Islet of Langerhans (tissue), 1 donor: ENCODE results near the gene TMEM171.

ENCODE experiments used
- FAIRE-seq: peaks from one replicate; lab custom pipeline; 2011; peaks lifted over from hg19 to GRCh38; lab: Jason Lieb, UNC

TMEM171 gene

DNA sequence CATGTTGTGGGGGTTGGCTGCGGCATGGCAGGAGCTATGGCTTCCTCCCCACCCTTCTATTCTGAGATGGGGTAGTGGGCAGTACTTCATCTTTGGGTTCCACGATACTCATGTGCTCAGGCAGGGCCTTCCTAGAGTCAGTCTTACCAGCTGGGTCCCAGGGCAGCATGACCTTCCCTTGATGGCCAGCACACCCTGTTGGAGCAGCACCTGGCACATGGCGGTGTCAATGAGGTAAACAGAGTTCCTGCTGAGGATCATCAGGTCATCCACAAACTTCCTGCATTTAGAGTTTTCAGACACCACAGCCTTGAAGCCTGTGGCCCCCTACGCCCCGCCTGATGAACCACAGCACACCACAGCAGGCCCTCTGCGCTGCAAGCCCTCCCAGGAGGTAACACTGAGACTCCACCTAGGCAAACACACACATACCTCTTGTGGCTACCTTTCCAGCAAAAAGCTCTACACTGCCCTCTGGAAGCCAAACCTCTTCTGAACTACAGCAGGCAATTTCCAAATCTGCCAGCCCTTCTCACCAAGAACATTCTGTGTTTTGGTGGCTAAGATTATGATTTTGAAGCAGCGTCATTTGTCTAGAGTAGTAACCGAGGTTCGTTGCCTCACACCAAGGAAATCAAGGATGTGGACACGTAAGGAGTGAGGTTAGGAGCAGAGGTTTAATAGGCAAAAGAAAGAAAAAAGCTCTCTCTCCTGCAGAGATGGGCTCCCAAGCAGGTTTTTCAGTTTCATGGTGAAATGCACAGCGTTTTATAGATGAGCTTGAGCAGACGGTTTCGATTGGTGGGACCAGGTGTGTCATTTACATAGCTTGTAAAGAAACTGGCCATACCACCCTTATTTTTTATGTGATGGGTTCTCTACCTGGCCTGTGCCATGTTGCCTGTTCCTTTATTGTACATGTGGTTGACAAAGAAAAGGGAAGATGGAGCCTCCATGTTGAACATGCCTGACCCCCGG, 32.3 kb downstream of the TMEM171 start:
- no peak for FAIRE-seq

DNA sequence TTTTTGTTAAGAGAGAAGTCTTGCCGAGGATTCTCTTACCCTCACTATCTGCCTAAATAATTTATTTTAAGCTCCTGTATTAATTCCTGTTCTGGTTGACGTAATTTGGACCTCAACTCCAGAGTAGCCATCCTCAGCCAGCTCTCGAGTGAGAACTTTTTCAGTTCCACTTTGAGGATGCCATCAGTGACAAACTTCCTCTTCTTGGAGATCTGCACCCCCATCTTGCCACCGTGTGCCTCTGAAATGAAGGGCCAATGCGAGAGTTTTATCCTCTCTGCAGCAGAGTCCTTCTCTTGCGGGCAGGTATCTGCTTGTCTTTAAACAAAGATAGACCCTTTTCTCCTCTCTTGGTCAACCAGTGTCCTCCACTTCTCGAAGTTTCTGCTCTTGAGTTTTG, 33.1 kb downstream of the TMEM171 start:
- FAIRE-seq: no peak

DNA sequence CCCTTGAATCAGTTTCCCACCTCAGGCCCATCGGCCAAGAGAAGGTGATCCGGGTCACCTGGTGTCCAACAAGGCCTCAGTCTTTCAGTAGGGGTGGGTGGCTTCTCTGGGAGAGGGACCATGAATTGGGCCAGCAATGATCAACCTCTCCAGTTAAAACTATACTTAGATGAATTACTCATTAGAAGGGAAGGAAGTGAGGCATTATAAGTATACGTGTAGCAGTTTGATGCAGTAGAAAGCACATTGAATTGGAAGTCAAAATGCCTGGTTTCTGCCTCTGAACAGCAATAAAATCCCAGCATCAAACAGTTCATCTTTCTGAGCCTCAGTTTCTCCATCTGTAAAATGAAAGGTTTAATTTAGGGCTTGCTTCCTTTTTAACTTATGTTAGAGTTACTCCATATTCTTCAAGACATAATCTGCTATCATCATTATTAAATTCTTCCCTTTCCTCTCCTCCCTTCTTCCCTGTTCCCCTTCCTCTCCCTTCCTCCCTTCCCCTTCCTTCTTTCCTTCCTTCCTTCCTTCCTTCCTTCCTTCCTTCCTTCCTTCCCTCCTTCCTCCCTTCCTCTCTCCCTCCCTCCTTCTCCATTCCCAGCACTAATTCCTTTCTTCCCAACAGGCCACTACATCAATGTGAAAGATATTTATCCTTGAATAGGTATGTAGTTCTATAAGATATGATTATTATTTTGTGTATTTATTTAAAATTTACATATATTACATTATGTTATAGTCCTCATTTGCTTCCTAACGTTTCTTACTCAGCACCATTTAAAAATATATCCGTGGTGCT, 34.0 kb downstream of the TMEM171 start:
- FAIRE-seq: no peak

DNA sequence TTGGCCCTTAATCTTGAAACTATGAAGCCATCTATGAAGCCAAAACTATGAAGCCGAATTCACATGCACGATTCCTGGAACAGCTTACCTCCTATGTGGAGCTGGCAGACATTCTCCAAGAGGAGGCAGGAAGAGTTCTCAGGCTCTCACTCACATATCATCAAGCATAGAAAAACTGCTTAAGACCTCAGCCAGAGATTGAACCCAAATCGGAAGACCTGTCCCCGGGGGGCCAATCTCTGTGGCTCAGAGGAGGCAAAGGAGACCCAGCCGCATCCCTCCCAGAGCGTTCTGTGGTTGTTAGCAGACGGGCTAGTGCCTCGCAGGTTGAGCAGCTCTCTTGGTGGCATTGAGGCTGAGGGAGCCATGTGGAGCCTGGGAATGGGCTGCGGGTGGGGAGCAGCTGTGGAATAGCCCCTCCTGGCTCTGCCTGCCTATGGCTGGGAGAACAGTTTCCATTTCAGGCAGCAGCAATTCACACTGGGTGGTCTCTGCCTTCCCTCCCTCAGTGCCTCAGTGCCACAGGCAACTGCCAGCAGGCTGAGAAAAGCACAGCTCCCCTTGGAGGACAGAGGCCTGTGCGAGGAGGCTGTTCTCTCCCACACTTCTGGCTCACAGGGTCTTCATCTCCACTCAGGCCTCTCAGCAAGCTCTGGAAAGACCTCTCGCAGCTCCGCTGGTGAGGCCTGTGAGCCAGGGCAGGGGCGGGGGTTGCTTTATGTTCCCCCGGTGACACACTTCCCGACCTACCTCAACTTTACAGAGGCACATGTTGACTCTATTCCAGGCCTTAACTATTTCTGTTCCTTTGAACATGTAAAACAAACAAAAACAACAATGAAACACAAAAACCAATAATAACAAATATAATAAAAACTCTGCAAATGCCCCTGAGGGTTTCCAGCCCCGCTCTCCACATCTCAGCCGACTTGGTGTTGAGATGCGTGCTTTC, 35.2 kb downstream of the TMEM171 start:
- FAIRE-seq: no peak

DNA sequence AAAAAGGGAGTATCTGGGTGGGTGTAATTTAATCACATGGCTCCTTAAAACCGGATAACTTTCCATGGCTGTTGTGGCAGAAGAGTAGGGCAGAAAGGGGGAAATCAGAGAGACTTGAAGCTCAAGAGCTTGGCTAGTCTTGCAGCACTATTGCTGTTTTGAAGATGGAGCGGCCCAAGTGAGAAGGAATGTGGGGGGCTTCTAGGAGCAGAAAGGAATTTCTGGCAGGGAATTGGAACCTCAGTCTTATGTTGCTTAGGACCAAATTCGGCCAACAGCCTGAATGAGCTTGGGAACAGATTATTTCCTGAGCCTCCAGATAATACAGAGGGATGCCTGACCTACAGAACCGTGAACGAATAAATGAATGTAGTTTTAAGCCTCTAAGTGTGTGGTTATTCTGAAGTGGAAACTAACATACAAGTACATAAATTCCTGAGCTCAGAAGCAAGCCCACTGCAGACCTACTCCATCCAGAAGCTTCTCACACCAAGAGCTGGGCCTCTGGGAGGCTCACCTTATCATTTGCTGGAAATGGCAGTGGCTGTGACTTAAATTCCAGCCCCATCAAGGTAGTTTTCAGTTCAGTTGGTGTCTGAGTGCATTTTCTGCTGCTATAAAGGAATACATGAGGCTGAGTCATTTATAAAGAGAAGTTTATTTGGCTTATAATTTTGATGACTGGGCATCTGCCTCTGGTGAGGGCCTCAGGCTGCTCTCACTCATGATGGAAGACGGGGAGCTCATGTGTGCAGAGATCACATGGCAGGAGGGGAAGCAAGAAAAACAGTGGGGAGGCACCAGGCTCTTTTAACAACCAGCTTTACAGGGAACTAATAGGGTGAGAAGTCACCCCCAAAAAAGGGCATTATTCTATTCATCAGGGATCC, 37.3 kb downstream of the TMEM171 start:
- peak; percentile 81 for FAIRE-seq

DNA sequence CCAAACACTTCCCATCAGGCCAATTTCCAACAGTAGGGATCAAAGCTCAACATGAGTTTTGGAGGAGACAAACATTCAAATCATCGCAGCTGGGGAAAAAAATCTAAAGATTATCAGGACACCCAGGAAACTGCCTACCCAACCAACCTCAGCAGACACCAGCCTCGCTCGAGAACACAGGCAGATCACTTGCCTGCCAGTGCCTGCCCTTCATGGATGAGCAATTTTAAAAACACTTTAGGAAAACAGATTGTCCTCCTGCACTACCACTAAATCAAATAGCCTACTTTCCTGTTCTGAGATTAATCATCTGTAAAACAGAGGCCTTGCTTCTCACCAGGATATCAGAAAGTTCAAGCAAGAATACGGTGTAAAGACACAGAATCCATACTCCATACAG, 37.9 kb downstream of the TMEM171 start:
- peak; percentile 95 for FAIRE-seq

DNA sequence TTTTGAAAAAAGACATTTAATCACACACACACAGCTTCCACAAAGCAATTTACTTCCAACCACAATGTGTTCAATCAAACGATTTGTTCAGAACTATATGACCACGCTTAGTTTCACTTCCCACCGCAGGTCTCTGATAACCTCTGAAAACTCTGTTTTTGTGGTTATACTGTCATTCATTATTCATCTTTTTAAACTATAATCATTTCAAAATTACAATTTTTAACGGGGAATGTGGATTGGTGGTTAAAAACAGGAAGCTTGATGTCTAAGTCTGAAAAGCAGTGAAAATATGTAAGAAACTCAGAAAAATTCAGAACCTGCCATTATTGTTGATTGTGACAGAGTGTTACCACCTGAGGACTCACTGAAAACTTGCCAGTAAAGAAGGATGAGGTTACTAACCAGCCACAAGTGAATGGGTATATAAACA, 39.9 kb downstream of the TMEM171 start:
- no peak for FAIRE-seq

DNA sequence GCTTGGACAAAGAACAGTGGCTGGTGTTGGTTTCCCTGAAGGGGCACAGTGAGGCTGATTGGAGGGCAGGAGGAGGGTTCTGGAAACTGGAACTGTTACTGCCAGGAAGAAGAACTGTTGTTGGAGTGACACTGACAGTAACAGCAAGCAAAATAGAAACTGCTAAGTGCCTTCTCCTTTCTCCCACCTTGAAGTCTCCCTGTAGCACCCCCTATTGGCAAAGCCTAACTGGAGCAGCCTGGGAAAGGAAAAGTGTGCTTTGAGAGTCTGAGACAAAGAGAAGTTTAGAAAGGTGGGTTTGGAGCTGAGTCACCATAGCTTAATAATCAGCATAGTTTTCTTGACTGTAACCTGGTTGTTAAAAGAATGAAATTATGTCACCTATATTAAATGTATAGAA, 50.1 kb downstream of the TMEM171 start:
- FAIRE-seq: no peak

DNA sequence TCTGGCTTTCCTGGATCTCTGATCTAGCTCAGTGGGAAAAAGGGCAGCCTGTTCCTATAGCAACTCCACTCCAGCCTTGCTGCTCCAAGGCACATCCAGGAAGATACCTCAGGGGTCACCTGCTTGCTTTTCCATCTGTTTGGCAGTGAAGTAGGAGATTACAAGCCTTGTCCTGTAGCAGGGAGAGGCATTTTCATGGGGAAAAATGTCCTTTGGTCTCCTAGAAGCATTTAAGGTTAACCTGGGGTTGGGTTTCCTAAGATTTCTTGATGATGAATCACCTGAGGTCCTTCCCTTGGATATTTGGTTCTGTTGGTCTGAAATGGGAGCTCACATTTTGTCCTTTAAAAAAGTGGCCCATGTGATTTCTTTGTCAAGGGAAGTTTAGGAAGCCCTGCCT, 51.1 kb downstream of the TMEM171 start:
- FAIRE-seq: no peak

DNA sequence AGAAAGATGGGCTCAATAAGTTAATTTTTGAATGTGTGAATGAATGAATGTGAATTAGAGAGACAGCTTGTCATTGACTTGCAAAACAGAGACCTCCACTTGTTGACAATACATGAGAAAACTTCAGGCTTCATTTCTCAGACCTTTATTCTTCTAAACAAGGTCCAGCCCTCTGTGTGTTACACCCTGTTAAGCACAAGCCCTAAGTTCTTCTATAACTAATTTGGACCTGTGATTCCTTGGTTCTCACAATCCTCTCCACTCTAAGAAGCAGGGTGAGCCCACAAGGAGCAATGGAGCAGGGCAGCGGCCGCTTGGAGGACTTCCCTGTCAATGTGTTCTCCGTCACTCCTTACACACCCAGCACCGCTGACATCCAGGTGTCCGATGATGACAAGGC, 52.6 kb downstream of the TMEM171 start, which contains the start of gene TMEM174:
Gene TMEM174 (plus strand): TSS at position 243 of the 400 bp plus-strand sequence. CDS start 51 bp downstream, at position 294.
- FAIRE-seq: no peak

DNA sequence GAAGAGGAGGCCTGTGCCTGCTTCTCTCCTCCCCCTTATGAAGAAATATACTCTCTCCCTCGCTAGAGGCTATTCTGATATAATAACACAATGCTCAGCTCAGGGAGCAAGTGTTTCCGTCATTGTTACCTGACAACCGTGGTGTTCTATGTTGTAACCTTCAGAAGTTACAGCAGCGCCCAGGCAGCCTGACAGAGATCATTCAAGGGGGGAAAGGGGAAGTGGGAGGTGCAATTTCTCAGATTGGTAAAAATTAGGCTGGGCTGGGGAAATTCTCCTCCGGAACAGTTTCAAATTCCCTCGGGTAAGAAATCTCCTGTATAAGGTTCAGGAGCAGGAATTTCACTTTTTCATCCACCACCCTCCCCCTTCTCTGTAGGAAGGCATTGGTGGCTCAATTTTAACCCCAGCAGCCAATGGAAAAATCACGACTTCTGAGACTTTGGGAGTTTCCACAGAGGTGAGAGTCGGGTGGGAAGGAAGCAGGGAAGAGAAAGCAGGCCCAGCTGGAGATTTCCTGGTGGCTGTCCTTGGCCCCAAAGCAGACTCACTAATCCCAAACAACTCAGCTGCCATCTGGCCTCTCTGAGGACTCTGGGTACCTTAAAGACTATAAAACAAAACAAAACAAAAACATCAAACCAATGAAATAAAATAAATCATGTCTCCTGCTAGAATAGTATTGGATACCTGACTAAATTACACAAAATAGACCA, 53.9 kb downstream of the TMEM171 start:
- no peak for FAIRE-seq

DNA sequence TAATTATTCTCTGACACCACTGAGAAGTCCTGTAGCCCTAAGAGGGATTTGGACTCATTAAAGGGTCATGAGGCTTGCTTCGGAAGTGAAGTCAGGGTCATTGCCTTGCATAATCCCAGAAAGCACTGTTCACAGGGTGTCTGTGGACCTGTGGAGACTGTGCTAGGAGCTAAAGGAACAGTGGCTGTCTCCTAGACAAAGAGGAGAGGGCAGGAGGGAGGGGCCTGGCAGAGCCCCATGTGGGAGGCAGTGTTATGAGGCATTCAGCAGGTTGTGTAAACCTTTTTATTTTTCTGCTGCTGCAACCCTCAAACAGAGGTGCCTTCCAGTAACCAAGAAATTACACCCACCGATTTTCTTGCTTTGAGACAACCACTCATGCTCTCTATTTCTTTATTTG, 55.9 kb downstream of the TMEM171 start:
- FAIRE-seq: no peak

DNA sequence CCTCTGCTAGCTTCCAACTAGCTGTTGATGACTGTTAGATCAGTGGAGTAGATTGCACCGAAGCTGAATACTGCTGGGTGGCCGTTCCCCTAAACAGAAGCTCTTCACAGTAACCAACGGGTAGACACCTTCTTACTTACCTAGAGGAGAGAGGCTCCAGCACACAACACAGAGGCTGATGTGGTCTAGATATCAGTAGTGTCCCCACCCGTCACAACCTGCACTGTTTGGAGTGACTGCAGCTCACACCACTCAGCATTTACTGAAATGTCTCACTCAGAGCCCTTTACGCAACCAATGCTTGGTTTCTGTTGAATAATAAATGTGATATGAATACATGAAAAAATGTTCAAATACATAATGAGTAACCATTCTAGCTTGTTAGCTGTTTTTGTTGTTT, 57.9 kb downstream of the TMEM171 start:
- FAIRE-seq: no peak

DNA sequence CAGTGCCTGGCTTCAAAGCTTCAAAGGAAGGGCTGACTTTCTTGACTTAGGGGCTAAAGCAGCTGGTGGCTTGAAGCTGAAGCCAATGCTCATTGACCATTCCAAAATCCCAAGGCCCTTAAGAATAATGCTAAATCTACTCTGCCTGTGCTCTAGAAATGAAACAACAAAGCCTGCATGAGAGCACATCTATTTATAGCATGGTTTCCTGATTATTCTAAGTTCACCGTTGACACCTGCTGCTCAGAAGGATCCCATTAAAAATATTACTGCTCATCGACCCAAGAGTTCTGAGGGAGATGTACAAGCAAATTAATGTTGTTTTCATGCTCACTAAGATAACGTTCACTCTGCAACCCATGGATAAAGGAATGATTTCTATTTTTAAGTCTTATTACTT, 59.4 kb downstream of the TMEM171 start:
- FAIRE-seq: peak; percentile 38

DNA sequence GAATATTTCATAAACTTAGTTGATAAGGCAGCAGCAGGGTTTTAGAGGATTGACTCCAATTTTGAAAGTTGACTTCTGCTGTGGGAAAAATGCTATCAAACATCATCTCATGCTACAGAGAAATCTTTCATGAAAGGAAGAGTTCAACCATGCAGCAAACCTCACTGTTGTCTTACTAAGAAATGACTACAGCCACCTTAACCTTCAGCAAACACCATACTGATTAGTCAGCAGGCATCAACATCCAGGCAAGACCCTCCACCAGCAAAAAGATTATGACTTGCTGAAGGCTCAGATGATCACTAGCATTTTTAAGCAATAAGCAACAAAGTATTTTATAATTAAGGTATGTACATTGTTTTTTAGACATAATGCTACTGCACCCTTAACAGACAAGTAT, 60.2 kb downstream of the TMEM171 start:
- FAIRE-seq: no peak
